Right atrium auricular region (tissue), 2 donors: Measurements from ENCODE around the gene MRPS7. TPM values are rescaled to one million over a fixed set of nuclear protein-coding genes. Genes with fewer than 3 reads are reported as not detected.
A peak's percentile ranks its signal among the peaks of the same experiment; 100 is the strongest.

ENCODE experiments used
- DNase-seq: peaks from one replicate; pipeline ENCODE4 v3.0.0-alpha.2; 2019; ENCODE audit warnings: low spot score
- H3K27ac ChIP-seq, 2 donors: fragments of 200-600 bp; sonication (generic); 1 replicate in 1 of 2; 2 replicates in 1 of 2; pipeline ENCODE4 v1.5.1; 2016 to 2019
- H3K27me3 ChIP-seq, 2 donors: fragments of 200-600 bp; sonication (generic); one replicate each; pipeline versions ENCODE4 v1.5.1 to v1.6.0; 2017 to 2019
- H3K36me3 ChIP-seq: fragments of 200-600 bp; sonication (generic); one replicate; pipeline ENCODE4 v1.5.1; 2016
- H3K4me1 ChIP-seq, 2 donors: fragments of 200-600 bp; sonication (generic); one replicate each; pipeline versions ENCODE4 v1.5.1 to v1.6.0; 2017 to 2019
- H3K4me3 ChIP-seq, 2 donors: fragments of 200-600 bp; sonication (generic); 1 replicate in 1 of 2; 2 replicates in 1 of 2; pipeline ENCODE4 v1.5.1; 2017 to 2019; ENCODE audit warnings: mild to moderate bottlenecking in 1 of 2, moderate library complexity in 1 of 2
- H3K9me3 ChIP-seq, 2 donors: fragments of 200-600 bp; sonication (generic); one replicate each; pipeline ENCODE4 v1.5.1; 2019
- CTCF ChIP-seq, 2 donors: fragments of 200-600 bp; sonication (generic); IDR thresholded peaks; one replicate each; pipeline ENCODE4 v1.5.1; 2019; ENCODE audit warnings: antibody characterized with exemption in 2 of 2
- total RNA-seq, 2 donors: library from RNA; depleted of rRNA; stranded (reverse); fragments of >200 nt; gene quantifications; one replicate each; pipeline ENCODE4 v1.1.0, GENCODE V29; 2016

The MRPS7 gene
- total RNA-seq, 2 donors from 2014 or later, result 66.7 to 74.1 TPM

DNA sequence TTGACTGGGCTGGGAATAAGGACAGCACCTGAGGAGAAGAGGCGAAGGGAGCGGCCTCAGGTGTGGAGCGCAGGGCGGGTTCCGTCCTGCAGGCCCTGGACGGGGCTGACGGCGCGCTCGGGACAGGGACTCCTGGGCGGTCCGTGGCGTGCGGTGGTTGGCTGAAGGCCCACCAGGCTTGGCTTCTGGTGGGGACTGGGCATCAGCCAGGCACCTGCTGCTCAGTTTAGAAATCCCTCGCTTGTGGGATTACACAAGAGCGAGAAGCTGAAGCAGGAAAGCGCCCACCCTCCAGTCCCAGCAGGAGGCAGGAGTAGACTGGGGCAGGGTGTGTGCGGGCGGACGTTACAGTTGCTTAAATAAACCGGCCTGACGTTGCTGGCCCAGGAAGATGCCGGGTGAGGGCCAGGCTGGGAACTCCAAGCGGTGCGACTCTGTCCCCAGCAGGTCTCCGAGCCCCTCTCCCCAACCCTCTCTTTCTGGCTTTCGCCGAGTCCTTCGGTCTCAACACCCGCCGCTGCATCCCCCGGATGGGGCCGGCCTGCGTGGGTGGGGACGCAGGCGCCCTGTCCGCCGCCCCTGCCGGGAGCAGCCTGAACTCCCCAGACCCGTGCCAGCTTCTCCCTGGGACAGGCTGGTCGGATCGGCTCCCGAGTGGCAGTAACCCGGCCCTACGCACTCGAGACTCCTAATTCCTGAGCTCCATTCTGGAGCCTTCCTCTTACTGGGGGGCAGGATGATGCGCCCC lies 8.7 kb downstream of the MRPS7 start:
- H3K9me3 ChIP-seq, result no peaks in the 10 kb centered on the region
- DNase-seq, result no peak
- no peaks in the 10 kb centered on the region for H3K27me3 ChIP-seq
- H3K4me3 ChIP-seq, result peak overlapping the region; percentile 89 to 98
- TF ChIP-seq CTCF (IDR thresholded peaks at IDR 0.05), result peak in 1 of 2 donors; percentile 58
- peaks cover 21% of the 10 kb centered on the region for H3K36me3 ChIP-seq
- H3K27ac ChIP-seq, result peak overlapping the region; percentile 93 to 99
- H3K4me1 ChIP-seq, result peaks cover 0 to 30% of the 10 kb centered on the region in 2 donors

- peaks cover 15% of the 10 kb centered on the region for H3K36me3 ChIP-seq
- no peak for DNase-seq
- peaks cover 0 to 30% of the 10 kb centered on the region in 2 donors for H3K4me1 ChIP-seq
- H3K27me3 ChIP-seq, result no peaks in the 10 kb centered on the region
- H3K27ac ChIP-seq, result peak within 1 kb of the TSS; percentile 93 to 99
- no peaks in the 10 kb centered on the region for H3K9me3 ChIP-seq
- H3K4me3 ChIP-seq, result peak within 1 kb of the TSS; percentile 89 to 98
- TF ChIP-seq CTCF (IDR thresholded peaks at IDR 0.05), result no peak
Measured at GRCh38 chr17:75270966-75271232, 9.2 kb downstream of the MRPS7 start, which contains the start of gene MIF4GD. Gene MIF4GD (minus strand): TSS chr17:75271231. CDS start chr17:75270195, 1,036 bp downstream.

- H3K27me3 ChIP-seq, result no peaks in the 10 kb centered on the region
- no peaks in the 10 kb centered on the region for H3K9me3 ChIP-seq
- TF ChIP-seq CTCF (IDR thresholded peaks at IDR 0.05), result peak; percentile 82 to 87
- peak overlapping the region; percentile 83 to 99 for H3K27ac ChIP-seq
- H3K4me1 ChIP-seq, result peaks cover 0 to 30% of the 10 kb centered on the region in 2 donors
- peaks cover 10% of the 10 kb centered on the region for H3K36me3 ChIP-seq
- no peak for DNase-seq
- H3K4me3 ChIP-seq, result peak overlapping the region; percentile 68 to 89
Measured at GRCh38 chr17:75271233-75271954, 9.7 kb downstream of the MRPS7 start.

DNA sequence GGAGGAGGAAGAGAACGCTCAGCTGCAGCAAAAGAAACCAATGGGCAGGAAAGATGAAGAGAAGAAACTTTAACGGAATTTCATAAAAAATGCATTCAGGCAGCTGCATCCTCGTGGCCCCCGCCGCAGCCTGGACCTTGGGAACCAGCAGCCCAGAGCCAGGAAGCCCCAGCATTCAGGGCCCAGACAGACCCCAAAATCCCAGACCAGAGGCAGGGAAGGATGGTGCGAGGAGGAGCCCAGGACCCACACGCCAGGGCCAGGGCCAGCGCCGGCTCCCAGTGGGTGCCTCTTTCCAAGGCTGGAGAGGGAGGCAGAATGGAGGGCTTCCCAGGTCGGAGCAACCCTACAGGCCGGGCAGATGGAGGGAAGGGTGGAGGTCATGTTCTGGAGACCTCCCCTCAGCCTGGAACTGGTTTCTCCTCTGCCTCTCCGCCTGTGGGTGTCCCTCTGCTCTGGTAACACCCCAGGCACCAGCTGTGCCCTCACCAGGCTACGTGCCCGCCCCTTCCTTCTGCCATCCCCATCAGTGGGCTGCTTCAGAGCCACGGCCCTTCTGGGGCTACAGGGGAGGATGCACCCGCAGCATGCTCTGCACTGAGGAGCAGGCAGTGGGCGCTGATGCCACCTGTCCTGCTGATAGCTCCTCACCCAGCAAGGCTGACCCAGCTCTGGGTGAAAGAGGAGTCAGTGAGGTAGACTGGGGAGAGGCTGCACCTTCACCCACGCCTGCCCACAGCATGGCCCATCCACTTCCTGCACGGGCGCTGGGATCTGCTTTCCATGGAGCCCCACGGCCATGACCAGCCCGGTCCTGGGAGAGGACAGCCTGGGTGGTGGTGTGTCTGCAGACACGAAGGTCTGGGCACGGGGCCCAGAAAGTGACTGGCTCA lies 10.5 kb downstream of the MRPS7 start:
- H3K27ac ChIP-seq, result peak overlapping the region; percentile 83 to 99
- peak overlapping the region; percentile 68 to 89 for H3K4me3 ChIP-seq
- DNase-seq, result no peak

More for the DNA sequence above, 10.5 kb downstream of the MRPS7 start:
- Histone ChIP-seq H3K4me1 (peaks cover 0 to 30% of the 10 kb centered on the region in 2 donors), H3K27me3 (no peaks in the 10 kb centered on the region), H3K36me3 (peaks cover 5% of the 10 kb centered on the region), H3K9me3 (no peaks in the 10 kb centered on the region)
- no peak for TF ChIP-seq CTCF (IDR thresholded peaks at IDR 0.05)
